ENCODE measurements around the gene EXOC6B.

GRCh38 chr2:72133721-72134407, 692.0 kb downstream of the EXOC6B start:
- no peak for TF ChIP-seq YY1 (IDR thresholded peaks at IDR 0.05; ENCODE audit: insufficient read depth, insufficient read length)
- no peak for TF ChIP-seq SUZ12 (IDR thresholded peaks at IDR 0.05; ENCODE audit: extremely low read depth, insufficient read depth, insufficient read length)

All from NT2/D1 (cell line).